SIG-M5 treated with dmso at 0.1 percent for 504 hours (cell line): ENCODE measurements around the gene MBD4.
"Not testable (repeated sequence)": the region's sequence is repeated elsewhere in the genome, so short reads cannot be mapped to it uniquely, and the experiment has no call there.

Source experiments
- DNase-seq: peaks from one replicate; lab custom pipeline; 2025; ENCODE audit not compliant: unreplicated experiment; lab: John Stamatoyannopoulos, UW

MBD4 gene

DNA sequence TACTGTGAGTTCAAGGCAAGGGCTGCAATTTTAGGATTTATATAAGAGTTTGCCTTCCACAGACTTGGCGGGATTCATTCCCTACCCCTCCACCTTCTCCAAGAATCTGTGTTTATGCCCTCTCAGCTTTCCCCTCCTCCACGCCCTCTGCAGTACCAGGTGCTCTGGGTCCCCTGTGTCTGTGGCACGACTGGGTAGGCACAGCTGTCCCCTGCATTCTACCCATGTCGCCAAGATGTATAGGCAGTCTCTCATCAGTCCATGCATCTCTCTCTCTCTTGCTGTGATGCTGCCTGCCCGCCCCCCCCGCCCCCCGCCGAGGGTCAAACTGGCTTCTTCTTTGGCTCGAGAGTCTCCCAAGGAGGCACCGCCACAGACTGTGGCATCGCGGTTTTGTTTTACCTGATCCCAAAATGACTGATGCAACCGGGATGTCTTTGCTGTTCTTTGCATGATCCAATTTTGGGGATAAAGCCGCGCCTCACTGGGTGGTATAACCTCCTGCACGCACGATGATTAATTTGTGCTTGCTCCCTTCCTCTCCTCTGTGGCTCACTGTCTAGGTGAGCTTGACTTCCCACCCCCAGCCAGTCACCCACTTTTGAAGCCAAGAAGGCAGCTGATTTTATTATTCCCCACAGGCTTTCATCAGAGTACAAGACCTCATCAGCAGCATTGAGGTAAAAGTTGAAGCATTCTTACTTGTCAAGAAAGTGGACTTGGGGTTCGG, 55.0 kb downstream of the MBD4 start:
- no peak for DNase-seq

GRCh38 chr3:129384103-129384502, 55.6 kb downstream of the MBD4 start:
- DNase-seq: not testable (repeated sequence)

GRCh38 chr3:129383292-129383860, 56.4 kb downstream of the MBD4 start:
- peak; percentile 69 for DNase-seq

DNA sequence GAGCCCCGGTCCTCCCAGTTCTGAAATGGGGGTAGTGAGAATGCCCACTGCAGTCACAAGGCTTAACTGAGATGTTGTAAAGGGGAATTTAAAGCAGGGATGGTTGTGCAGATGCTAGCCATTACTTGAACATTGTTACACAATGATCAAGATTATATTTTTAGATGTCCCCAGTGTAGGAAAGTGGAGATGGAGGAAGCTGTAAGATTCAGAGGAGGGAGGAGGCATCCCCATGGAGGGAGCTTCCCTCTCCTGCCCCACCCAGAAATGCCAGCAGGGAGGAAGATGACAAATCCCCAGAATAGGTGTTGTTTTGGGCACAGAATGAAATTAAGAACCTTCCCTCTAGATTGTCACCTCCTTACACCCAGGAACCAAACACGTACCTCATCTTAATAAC, 57.4 kb downstream of the MBD4 start:
- no peak for DNase-seq
